IPS-NIHi7 (cell line): ENCODE measurements around the gene GUCD1.

Experiments
- DNase-seq: peaks from one replicate; pipeline ENCODE4 v3.0.0; 2012; ENCODE audit warnings: mixed read lengths; ENCODE audit errors: extremely low spot score

The GUCD1 gene

GRCh38 chr22:24529898-24530297, 25.0 kb downstream of the GUCD1 start:
- DNase-seq = no peak

DNA sequence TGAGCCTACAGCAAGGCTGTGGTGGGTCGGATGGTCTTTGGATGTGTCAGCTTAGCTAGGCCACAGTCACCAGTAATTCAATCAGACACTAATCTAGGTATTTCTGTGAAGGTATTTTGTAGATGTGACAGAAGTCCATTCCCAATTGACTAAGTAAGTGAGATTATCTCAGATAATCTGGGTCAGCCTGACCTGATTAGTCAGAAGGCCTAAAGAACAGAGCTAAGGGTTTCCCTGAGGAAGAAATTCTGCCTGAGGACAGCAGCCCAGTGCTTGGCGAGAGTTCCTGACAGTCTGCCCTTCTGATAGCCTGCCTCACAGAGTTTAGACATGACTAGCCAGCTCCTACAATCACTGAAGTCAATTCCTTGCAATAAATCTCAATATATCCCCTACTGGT, 28.7 kb downstream of the GUCD1 start:
- no peak for DNase-seq

DNA sequence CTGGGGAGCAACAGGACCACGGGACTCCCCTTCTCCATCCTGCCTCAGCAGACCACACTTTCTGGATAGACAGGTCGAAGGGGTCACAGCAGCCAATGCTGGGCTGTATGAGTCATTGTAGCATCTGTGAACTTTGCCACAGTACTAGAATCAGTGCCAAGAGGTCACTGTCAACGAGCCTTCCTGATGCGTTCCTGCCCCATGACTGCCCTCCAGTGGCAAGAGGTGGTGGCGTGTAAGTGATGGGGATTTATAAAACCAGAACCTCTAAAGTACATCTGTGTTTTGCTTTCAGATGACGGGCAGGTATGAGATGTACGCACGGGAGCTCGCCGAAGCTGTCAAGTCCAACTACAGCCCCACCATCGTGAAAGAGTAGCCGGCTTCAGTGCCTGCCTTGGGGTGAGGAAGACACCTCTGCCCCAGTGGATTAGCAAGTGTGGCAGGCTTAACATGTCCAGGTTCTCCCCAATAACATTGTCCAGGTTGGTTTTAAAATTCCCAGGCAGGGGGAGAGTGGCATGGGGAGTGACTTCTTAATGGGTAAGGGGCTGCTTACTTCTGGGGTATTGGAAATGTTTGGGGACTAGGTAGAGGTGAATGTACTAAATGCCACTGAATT, 29.4 kb downstream of the GUCD1 start:
- DNase-seq = peak; percentile 91

DNA sequence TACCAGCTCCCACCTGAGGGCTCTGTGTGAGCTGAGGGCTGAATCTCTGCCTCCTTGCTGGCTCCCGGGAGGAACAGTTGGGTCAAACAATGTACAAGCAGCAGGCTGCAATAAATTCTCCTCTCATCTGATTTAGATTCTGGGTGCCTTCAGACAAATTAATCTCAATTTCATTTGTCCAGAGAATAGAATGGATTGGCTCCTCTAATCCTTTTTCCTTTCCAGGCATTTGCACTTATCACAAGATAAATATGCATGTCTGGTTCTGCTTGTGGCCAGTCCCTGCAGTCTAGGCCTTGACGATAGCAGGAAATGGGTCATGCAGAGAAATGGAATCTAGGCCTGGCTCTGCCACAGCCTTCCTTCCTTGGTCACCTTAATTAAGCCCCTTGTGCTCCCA, 31.1 kb downstream of the GUCD1 start:
- DNase-seq = no peak

DNA sequence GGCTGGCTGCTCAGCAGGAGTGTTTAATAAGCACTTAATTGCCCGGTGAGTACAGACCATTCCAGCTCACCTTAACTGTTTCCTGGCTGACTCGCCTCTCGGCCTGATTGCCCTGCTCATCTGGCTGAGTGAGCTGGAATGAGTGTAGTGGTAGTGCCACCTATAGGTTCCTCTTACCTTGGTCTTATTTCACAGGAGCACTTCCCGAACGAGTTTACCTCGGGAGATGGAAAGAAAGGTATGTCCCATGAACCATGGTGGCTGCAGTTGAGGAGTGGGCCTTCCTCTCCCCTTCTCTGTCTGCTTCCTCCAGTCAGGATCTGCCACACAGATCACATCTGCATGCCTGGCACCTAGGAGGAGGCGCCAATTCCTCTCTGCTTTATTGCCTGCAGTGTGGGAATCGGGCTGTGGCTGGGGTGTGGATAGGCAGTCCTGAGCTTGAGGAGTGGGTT, 33.1 kb downstream of the GUCD1 start:
- DNase-seq = peak; percentile 86

- no peak for DNase-seq
Observed at GRCh38 chr22:24519496-24519895, 35.4 kb downstream of the GUCD1 start.

DNA sequence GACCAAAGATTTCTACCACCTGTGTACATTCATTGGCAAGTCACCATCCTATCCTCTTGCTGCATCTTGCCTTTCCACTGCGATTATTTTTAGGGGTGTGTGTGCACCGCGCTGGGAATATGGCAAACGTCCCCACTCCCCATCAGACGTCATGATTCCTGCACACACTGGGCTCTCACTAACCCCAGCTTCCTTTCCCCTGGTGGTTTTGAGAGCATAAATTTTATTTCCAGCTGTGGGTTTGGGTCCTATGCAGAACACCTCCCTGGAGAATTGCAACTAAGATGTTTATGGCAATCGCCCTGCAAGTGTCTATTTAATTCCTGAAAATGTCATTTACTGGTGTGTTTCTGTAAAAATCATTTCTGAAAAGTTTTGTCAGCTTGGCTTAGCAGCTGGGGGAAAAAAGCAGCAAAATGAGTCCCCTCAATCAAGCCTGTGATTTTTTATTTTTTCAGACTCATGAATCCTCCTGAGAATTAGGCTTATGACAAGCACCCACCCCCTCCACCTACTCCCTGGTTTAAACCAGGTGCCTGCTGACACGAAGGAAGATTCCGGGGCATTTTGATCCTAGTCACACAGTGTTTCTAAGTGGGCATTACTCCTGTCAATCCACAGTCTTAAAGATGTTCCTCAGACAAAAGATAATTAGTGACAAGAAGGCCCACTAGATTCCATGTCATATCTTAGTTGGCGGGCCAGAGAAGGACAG, 36.0 kb downstream of the GUCD1 start:
- no peak for DNase-seq

GRCh38 chr22:24518228-24518627, 36.7 kb downstream of the GUCD1 start:
- no peak for DNase-seq

- no peak for DNase-seq
Observed at GRCh38 chr22:24517446-24517845, 37.5 kb downstream of the GUCD1 start.

DNA sequence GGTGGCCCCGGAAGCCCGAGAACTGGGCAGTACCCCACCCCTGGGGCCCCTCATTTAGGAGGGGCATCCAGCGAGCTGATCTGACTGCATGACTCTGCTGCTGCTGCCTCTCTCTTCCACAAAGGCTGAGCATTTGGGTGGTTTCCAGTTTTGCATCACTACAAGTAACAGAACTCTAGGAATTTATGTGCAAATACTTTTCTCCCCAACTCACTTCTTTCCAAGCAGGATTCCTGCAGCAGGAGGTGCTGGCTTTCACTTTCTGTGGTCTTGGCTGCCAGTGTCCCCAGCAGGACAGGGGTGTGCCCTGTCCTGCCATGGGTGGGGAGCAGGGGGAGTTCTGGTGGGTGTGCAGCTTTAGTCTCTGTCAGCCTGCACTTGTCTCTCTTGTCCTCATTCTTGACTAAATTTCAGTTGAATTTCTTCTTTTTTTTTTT, 38.6 kb downstream of the GUCD1 start:
- peak; percentile 51 for DNase-seq

GRCh38 chr22:24515027-24515338, 40.0 kb downstream of the GUCD1 start:
- no peak for DNase-seq

- DNase-seq = no peak
Observed at GRCh38 chr22:24514241-24515026, 40.5 kb downstream of the GUCD1 start.

- no peak for DNase-seq
Observed at GRCh38 chr22:24513378-24514240, 41.3 kb downstream of the GUCD1 start.

DNA sequence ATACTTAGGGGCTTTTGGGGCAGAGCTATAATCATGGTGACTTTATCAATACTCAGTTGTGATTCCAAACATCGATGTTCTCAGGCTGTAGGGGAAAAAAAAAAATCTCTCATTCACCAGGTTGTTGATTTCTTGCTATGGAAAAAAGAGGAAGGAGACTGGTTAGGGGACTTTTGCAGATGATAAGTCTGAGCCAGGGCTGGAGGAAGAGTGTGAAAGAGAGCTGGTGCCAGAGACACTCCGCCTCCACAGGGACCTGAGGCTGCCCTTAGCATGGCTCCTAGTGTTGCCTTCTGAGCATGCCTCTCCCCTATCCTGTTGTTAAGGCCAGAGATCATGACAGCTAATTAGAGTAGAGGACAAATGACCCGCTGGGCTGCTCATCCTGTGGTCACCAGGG, 42.9 kb downstream of the GUCD1 start:
- no peak for DNase-seq

DNA sequence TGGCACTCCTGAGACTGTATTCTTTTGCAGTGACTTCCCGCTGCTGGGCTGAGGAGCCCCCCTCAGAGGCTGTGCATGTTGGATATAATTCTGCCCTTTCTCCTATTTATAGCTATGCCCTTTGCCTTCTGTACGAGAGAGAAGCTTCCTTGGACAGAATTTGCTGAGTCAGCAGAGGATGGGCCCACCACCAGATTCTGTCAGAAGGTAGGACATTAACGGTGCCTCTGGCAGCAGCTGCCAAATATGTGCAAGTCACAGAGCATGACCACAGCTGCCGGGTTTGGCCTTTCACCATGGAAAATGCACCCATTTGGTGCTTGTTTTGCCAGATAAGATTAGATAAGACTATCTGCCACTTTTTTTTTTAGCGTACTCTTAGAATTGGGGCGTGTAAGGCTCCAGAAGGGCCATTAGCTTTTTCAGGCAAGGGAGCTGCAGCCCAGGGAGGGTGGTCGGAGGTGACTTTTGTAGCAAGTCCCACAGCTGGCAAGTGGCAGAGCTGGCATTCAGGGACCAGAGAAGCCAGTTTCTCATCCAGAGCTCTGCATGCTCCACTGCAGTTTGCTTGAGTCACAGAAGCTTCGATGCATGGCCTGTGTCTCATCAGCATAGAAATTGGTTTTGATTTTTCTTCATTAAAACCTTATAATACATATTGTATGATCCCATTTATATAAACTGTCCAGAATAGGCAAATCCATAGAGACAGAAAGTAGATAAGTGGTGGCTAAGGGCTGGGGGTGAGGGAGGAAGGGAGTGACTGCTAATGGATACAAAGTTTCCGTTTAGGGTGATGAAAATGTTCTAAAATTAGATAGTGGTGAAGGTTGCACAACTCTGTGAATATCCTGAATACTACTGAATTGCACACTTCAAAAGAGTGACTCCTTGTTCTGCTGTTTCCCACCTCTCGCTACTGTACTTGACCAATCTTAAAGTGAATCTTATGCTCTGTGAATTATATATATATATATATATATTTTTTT, 44.0 kb downstream of the GUCD1 start:
- no peak for DNase-seq

DNA sequence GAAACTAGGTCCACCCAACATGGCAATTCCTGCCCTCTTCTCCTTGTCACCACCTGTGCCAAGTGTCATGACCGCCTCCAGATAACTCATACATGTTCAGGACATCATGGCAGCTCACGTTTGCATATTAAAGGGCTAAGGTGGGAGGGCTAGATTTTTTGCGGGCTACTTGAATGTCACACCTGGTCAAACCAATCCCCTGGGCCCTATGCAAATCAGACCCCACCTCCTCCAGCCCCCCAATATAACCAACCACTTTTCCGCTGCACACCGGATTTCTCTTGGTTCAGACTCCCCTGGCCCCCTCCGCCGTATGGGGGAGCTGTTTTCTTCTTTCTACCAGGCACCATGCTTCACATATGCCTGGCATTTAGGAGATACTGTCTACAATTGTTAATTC, 47.2 kb downstream of the GUCD1 start:
- peak; percentile 72 for DNase-seq

DNA sequence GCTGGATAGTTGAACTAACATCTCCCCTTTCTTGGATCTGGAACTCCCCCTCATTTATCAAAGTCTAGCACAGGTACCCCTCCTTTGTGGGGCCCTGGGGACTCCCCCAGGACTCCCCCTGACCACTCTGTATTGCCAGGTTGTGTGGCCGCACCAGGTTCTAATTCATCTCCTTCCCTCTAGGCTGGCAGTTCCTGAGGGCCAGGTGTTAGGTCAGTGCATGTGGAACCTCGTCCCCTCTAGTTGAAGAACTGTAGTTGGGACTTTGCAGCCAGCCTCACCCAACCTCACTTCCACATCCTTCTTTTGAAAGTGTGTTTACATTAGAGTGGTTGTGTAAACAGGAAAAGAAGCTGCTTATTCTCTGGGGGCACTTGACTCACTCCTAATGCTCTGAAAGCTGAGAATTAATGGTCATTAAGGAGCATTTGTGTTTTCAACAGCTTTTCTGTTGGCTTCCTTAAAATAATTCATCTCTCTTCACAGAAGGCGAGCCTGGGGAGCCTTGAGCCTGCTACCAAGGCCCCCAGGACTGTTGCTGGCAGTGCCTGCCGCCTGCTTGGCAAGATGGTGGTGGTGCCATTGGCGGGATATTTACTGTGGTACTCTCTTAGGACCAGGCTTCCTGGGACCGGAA, 48.0 kb downstream of the GUCD1 start:
- DNase-seq = no peak

- DNase-seq = no peak
Observed at GRCh38 chr22:24504956-24505736, 49.8 kb downstream of the GUCD1 start.

GRCh38 chr22:24504540-24504939, 50.4 kb downstream of the GUCD1 start:
- no peak for DNase-seq
